Stimulated activated CD4-positive, alpha-beta T cell treated with anti-CD3 and anti-CD28 coated beads, Interleukin-4, amount 100 ng/mL, for 48 hours (primary cell): Measurements from ENCODE around the gene DEPDC4.

Experiments used
- DNase-seq, 2 donors: peaks; one replicate each; pipeline ENCODE4 v3.0.0-alpha.2; 2020; ENCODE audit warnings: low read depth in 2 of 2

DEPDC4 gene

GRCh38 chr12:100214518-100214917 lies 52.4 kb downstream of the DEPDC4 start:
- no peak for DNase-seq

GRCh38 chr12:100213016-100213891 lies 53.6 kb downstream of the DEPDC4 start:
- DNase-seq = no peak

- DNase-seq = no peak
Measured at GRCh38 chr12:100211698-100212097, 55.2 kb downstream of the DEPDC4 start.

- DNase-seq = no peak
Measured at GRCh38 chr12:100208834-100209233, 58.0 kb downstream of the DEPDC4 start.

- no peak for DNase-seq
Measured at GRCh38 chr12:100207311-100207710, 59.6 kb downstream of the DEPDC4 start.

GRCh38 chr12:100201604-100202423 lies 65.1 kb downstream of the DEPDC4 start:
- DNase-seq = no peak

GRCh38 chr12:100200463-100201181 lies 66.3 kb downstream of the DEPDC4 start, which contains the start of gene ACTR6:
ACTR6 (plus strand) TSS chr12:100200815; CDS start chr12:100200852, 37 bp downstream.
- DNase-seq = peak; percentile 94

- DNase-seq = peak; percentile 56 to 76
Measured at GRCh38 chr12:100199347-100200149, 67.3 kb downstream of the DEPDC4 start.

GRCh38 chr12:100199023-100199346 lies 67.9 kb downstream of the DEPDC4 start:
- no peak for DNase-seq

GRCh38 chr12:100197486-100197885 lies 69.4 kb downstream of the DEPDC4 start:
- no peak for DNase-seq

GRCh38 chr12:100193085-100193484 lies 73.8 kb downstream of the DEPDC4 start:
- DNase-seq = no peak
